Natural killer cell treated with Interleukin-12 subunit alpha and Interleukin-12 subunit beta and Interleukin-15 and Interleukin-18, amount 100 ng/mL, for 72 hours (primary cell): ENCODE results near the gene FGF1. TPM values are rescaled to one million over a fixed set of nuclear protein-coding genes. Genes with fewer than 3 reads are reported as not detected.

Experiments
- ATAC-seq, 2 donors: fragments of 150-1000 bp; cut with Tn5 transposase in 1 of 2; sonication (Bioruptor Pico), chemical (Tn5 transposase) in 1 of 2; 2 replicates each; pipeline ENCODE4 v1.10.0; 2021
- DNase-seq: peaks from one replicate; pipeline ENCODE4 v3.0.0; 2022; ENCODE audit warnings: low spot score
- H3K27ac Mint-ChIP-seq, 2 donors: 1 replicate in 1 of 2; 2 replicates in 1 of 2; pipeline ENCODE4 v1.8.0; 2022; ENCODE audit warnings: mixed read lengths in 2 of 2, mild to moderate bottlenecking in 1 of 2, moderate library complexity in 1 of 2
- H3K27me3 Mint-ChIP-seq, 2 donors: 1 replicate in 1 of 2; 2 replicates in 1 of 2; pipeline ENCODE4 v1.8.0; 2022; ENCODE audit warnings: mixed read lengths in 2 of 2
- H3K36me3 Mint-ChIP-seq: one replicate; pipeline ENCODE4 v1.8.0; 2022; ENCODE audit warnings: mixed read lengths
- H3K4me1 Mint-ChIP-seq, 2 donors: 1 replicate in 1 of 2; 2 replicates in 1 of 2; pipeline ENCODE4 v1.8.0; 2022; ENCODE audit warnings: low read depth in 2 of 2, mixed read lengths in 2 of 2, mild to moderate bottlenecking in 1 of 2
- H3K4me3 Mint-ChIP-seq: one replicate; pipeline ENCODE4 v1.8.0; 2022; ENCODE audit warnings: mixed read lengths
- H3K9me3 Mint-ChIP-seq: 2 replicates; pipeline ENCODE4 v1.8.0; 2022; ENCODE audit warnings: mixed read lengths
- total RNA-seq, 2 donors: library from RNA; stranded (reverse); gene quantifications; one replicate each; pipeline ENCODE4 v1.2.3, GENCODE V29; 2022

The FGF1 gene
- total RNA-seq, 2 donors from 2014 or later = not detected

GRCh38 chr5:142576303-142576702 lies 109.6 kb downstream of the FGF1 start:
- ATAC-seq (no peak), DNase-seq (no peak)
- H3K36me3 Mint-ChIP-seq = peaks cover 7% of the 10 kb centered on the region
- H3K27me3 Mint-ChIP-seq = peaks cover 0 to 5% of the 10 kb centered on the region in 2 donors
- peaks cover 6 to 7% of the 10 kb centered on the region in 2 donors for H3K4me1 Mint-ChIP-seq
- H3K27ac Mint-ChIP-seq = no peak overlapping the region
- H3K4me3 Mint-ChIP-seq = no peak overlapping the region
- no peaks in the 10 kb centered on the region for H3K9me3 Mint-ChIP-seq

DNA sequence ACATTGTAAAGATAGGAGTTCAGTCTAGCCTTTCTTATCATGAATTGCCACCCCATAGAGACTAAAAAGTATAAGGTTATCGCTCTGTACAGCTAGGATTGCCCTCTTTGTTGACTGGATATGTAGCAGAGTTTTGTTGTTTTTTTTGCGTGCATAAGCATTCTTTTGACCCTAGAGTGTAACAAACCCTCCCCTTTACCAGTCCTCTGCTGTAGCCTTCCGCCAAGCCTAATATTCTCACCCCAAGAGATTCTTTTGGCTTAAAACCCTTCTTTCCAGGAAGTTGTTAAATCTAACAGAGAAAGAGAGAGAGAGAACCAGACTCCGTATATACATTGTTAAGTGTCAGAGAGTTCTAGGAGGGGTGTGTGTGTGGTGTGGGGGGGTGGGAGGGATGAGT lies 113.9 kb downstream of the FGF1 start:
- ATAC-seq = no peak
- no peak overlapping the region for H3K4me3 Mint-ChIP-seq
- no peaks in the 10 kb centered on the region for H3K9me3 Mint-ChIP-seq
- H3K27me3 Mint-ChIP-seq = peaks cover 7 to 10% of the 10 kb centered on the region in 2 donors
- H3K27ac Mint-ChIP-seq = no peak overlapping the region
- no peaks in the 10 kb centered on the region for H3K4me1 Mint-ChIP-seq
- DNase-seq = no peak
- H3K36me3 Mint-ChIP-seq = no peaks in the 10 kb centered on the region

DNA sequence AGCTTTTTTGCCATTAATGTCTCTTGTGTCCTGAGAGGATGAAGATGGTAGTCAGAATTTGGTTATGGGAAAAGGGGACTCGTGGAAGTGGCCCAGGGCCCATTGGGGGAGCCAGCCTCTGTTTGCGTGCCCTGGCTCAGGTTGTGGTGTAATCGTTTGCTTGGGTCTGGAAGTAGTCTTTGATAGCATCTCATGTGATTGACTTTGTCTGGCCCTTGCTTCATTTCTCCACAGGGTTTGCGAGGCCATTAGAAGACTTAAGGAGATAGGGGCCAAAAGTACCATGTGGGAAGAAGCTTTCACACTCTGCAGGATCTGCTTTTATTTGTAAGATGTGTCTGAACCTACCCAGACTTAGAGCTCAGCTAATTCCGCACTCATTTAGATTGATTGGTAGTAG lies 114.5 kb downstream of the FGF1 start:
- Mint-ChIP-seq H3K9me3 (no peaks in the 10 kb centered on the region), H3K36me3 (no peaks in the 10 kb centered on the region), H3K27ac (no peak overlapping the region), H3K27me3 (peaks cover 9 to 10% of the 10 kb centered on the region in 2 donors), H3K4me3 (no peak overlapping the region), H3K4me1 (no peaks in the 10 kb centered on the region)
- DNase-seq (no peak), ATAC-seq (no peak)

- H3K36me3 Mint-ChIP-seq = no peaks in the 10 kb centered on the region
- H3K4me1 Mint-ChIP-seq = no peaks in the 10 kb centered on the region
- H3K4me3 Mint-ChIP-seq = no peak overlapping the region
- DNase-seq (no peak), ATAC-seq (no peak)
- no peak overlapping the region for H3K27ac Mint-ChIP-seq
- H3K27me3 Mint-ChIP-seq = peaks cover 5 to 9% of the 10 kb centered on the region in 2 donors
- H3K9me3 Mint-ChIP-seq = no peaks in the 10 kb centered on the region
These were observed 116.0 kb downstream of the FGF1 start for GRCh38 chr5:142569905-142570304.

- no peak for ATAC-seq
- Mint-ChIP-seq H3K36me3 (no peaks in the 10 kb centered on the region), H3K4me1 (no peaks in the 10 kb centered on the region), H3K27ac (no peak overlapping the region), H3K9me3 (no peaks in the 10 kb centered on the region), H3K27me3 (peaks cover 5 to 9% of the 10 kb centered on the region in 2 donors), H3K4me3 (no peak overlapping the region)
- no peak for DNase-seq
These were observed 116.9 kb downstream of the FGF1 start for GRCh38 chr5:142568996-142569335.

DNA sequence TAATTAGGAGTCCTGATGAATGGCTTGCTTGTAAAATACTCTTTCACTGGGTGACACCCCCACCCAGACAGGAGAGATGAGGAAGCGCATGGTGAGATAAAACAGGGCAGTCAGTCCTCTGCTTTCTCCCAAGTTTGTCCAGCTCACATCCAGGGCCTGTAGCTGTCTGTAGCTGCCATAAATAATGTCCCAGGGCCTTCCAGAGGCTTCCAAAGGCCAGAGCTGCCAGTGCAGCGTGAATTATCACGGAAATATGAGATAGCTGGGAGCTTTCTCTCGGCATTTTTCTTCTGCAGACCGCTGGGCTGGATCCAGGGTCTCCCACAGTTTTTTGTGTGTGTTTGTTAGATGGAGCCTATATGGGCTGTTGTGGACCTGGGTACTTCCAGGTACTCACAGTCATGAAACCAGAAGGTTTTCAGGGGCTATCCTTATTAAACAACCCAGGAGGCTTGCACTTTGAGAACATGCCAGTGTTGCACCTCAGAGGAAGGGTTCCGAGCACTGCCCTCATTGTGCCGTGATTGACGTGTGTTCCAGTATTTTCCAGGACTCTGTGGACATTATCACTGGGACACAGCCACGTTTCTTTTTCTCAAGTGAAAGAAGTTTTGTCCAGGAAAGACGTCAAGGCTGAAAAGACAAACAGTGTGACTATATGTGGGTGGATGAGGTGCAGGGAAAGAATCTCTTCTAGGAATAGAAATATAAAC lies 117.5 kb downstream of the FGF1 start:
- no peaks in the 10 kb centered on the region for H3K36me3 Mint-ChIP-seq
- peaks cover 5 to 9% of the 10 kb centered on the region in 2 donors for H3K27me3 Mint-ChIP-seq
- no peaks in the 10 kb centered on the region for H3K4me1 Mint-ChIP-seq
- no peak for ATAC-seq
- no peaks in the 10 kb centered on the region for H3K9me3 Mint-ChIP-seq
- H3K27ac Mint-ChIP-seq = no peak overlapping the region
- no peak overlapping the region for H3K4me3 Mint-ChIP-seq
- DNase-seq = no peak

- H3K4me1 Mint-ChIP-seq = no peaks in the 10 kb centered on the region
- ATAC-seq (no peak), DNase-seq (no peak)
- H3K27ac Mint-ChIP-seq = no peak overlapping the region
- no peaks in the 10 kb centered on the region for H3K27me3 Mint-ChIP-seq
- H3K4me3 Mint-ChIP-seq = no peak overlapping the region
- H3K9me3 Mint-ChIP-seq = no peaks in the 10 kb centered on the region
- no peaks in the 10 kb centered on the region for H3K36me3 Mint-ChIP-seq
These were observed 124.3 kb downstream of the FGF1 start for GRCh38 chr5:142561486-142562097.

GRCh38 chr5:142561029-142561428 lies 124.9 kb downstream of the FGF1 start:
- no peaks in the 10 kb centered on the region for H3K27me3 Mint-ChIP-seq
- H3K4me3 Mint-ChIP-seq = no peak overlapping the region
- DNase-seq (no peak), ATAC-seq (no peak)
- no peaks in the 10 kb centered on the region for H3K36me3 Mint-ChIP-seq
- H3K4me1 Mint-ChIP-seq = no peaks in the 10 kb centered on the region
- no peak overlapping the region for H3K27ac Mint-ChIP-seq
- H3K9me3 Mint-ChIP-seq = no peaks in the 10 kb centered on the region

- Mint-ChIP-seq H3K27me3 (peaks cover 24 to 27% of the 10 kb centered on the region in 2 donors), H3K27ac (no peak overlapping the region), H3K9me3 (no peaks in the 10 kb centered on the region), H3K4me1 (peaks cover 0 to 3% of the 10 kb centered on the region in 2 donors), H3K4me3 (no peak overlapping the region), H3K36me3 (no peaks in the 10 kb centered on the region)
- ATAC-seq = no peak
- DNase-seq = no peak
These were observed 133.8 kb downstream of the FGF1 start for GRCh38 chr5:142552107-142552506.

DNA sequence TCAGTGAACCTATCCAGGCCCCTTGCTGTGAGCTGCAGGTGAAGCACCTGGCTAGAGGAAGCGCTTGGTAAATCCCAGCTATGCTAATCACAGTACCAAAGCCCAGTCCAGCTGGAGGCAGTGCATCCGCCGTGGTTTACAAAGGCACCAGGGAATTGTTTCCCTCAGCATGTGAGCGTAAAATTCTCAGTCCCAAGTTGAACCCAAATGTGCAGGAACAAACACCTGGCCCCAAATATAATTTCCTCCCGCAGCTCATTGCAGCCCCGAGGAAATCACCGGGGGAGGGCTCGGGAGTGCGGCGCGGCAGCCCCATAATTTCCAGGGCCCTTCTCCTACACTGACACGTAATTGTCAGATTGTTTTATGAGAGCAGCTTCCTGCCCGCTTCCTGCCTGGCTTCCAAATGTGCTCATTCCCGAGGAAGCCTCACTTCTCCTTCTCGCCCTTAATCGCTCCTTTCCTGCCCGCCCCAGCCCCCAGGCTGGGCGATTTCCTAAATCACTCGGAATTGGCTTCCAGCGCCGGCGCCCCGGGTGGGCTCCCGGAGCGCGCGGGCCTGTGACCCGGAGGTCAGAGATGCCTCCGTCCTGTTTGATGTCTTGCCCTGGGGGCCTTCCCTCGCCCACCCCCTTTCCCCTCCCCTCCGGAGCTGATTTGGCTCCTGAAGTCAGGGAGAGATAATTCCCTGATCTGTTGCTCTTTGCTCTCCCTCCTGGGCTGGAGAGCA lies 134.4 kb downstream of the FGF1 start:
- Mint-ChIP-seq H3K4me1 (peaks cover 0 to 3% of the 10 kb centered on the region in 2 donors), H3K27ac (no peak overlapping the region), H3K36me3 (no peaks in the 10 kb centered on the region), H3K9me3 (no peaks in the 10 kb centered on the region), H3K27me3 (peaks cover 24 to 27% of the 10 kb centered on the region in 2 donors), H3K4me3 (no peak overlapping the region)
- no peak for DNase-seq
- no peak for ATAC-seq

GRCh38 chr5:142550471-142550870 lies 135.4 kb downstream of the FGF1 start:
- no peak for ATAC-seq
- Mint-ChIP-seq H3K9me3 (no peaks in the 10 kb centered on the region), H3K27ac (no peak overlapping the region), H3K4me1 (peaks cover 0 to 3% of the 10 kb centered on the region in 2 donors), H3K36me3 (no peaks in the 10 kb centered on the region), H3K4me3 (no peak overlapping the region), H3K27me3 (peaks cover 24 to 27% of the 10 kb centered on the region in 2 donors)
- DNase-seq = no peak

DNA sequence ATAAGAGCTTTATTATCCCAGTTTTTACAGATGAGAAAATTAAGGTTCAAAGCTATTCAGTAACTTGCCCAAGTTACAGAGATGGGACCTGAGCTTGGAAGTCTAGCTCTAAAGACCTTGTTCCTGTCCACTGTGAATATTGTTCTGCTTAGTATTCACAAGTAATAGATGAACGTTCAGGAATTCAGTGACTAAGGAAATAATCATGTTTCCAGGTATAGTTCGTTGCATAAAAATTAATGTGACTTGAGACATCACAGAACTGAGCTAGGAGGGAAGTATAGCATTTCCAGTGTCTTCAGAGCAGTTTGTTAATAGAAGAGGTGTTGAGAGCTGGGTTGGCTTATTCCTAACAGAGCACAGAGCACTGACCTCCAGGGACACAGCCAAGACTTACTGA lies 136.1 kb downstream of the FGF1 start:
- Mint-ChIP-seq H3K4me3 (no peak overlapping the region), H3K4me1 (peaks cover 0 to 3% of the 10 kb centered on the region in 2 donors), H3K27ac (no peak overlapping the region), H3K36me3 (no peaks in the 10 kb centered on the region), H3K9me3 (no peaks in the 10 kb centered on the region), H3K27me3 (peaks cover 24 to 27% of the 10 kb centered on the region in 2 donors)
- DNase-seq = no peak
- ATAC-seq = no peak

DNA sequence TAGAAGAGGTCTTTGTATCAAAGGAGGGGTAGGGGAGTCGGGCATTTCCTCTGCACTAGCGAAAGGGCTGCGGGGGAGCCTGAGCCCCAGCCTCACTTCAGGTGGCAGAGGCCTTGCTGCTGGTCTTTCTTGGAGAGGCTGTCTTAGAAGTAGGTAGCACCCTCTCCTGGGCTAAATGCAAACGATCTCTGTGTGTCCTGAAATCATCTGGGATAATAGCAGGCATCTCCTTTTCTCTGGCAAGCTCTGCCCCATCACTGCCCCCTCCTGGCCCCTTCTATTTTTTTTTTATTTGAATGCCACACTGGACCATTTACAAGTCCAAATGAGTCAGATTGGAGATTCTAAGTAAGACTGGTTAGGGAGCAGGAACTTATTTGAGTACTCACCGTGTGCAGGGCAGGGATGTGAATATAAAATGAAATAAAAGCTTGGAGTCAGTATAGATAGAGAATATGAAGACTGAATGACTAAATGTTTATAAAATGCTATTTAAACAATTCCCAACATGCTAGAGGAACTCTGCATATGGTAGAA lies 137.1 kb downstream of the FGF1 start:
- Mint-ChIP-seq H3K9me3 (no peaks in the 10 kb centered on the region), H3K4me1 (peaks cover 0 to 3% of the 10 kb centered on the region in 2 donors), H3K36me3 (no peaks in the 10 kb centered on the region), H3K4me3 (no peak overlapping the region), H3K27ac (no peak overlapping the region), H3K27me3 (peaks cover 21 to 36% of the 10 kb centered on the region in 2 donors)
- DNase-seq = no peak
- peak in 1 of 2 donors; percentile 51 for ATAC-seq
